K562 (cell line): ENCODE measurements around the gene MRPL28. TPM values are rescaled to one million over a fixed set of nuclear protein-coding genes. Genes with fewer than 3 reads are reported as not detected.

Experiments
- ADNP ChIP-seq: fragments of 200-800 bp; sonication (Bioruptor generic); IDR thresholded peaks from 2 replicates; pipeline ENCODE4 v1.6.1; 2016; ENCODE audit warnings: missing genetic modification characterization, missing compliant biosample characterization
- CEBPZ ChIP-seq: fragments of 150-350 bp; IDR thresholded peaks from 2 replicates; pipeline ENCODE4 v1.6.1; 2014; ENCODE audit warnings: low read depth, mild to moderate bottlenecking, low read length, borderline replicate concordance
- RBFOX2 ChIP-seq: fragments of 200-400 bp; formaldehyde crosslinking; IDR thresholded peaks from 2 replicates; pipeline ENCODE4 v1.6.1; 2017; ENCODE audit warnings: low read depth, mild to moderate bottlenecking, low read length, moderate library complexity
- U2AF2 ChIP-seq: fragments of 200-400 bp; formaldehyde crosslinking; optimal IDR thresholded peaks from 2 replicates; pipeline ENCODE3; 2017; ENCODE audit warnings: low read depth, mild to moderate bottlenecking, low read length
- polyA plus RNA-seq, 8 experiments: library from polyadenylated mRNA; depleted of rRNA in 4 of 8; stranded (reverse) in 5 of 8; unstranded in 3 of 8; fragments of >200 nt; fragmentation: Nextera tagmentation in 2 of 8; fragmentation: Illumina TruSeq in 1 of 8; extraction: Ambion mirVana in 2 of 8; extraction: Trizol in 1 of 8; gene quantifications; 2 replicates each; pipeline versions ENCODE4 v1.2.1 to v1.2.3, GENCODE V29; 2011 to 2014; ENCODE audit warnings: inconsistent platforms in 1 of 8, missing spikeins in 1 of 8
- total RNA-seq, 7 experiments: library from RNA; depleted of rRNA in 6 of 7; stranded (reverse); fragments of >200 nt in 6 of 7; fragmentation: Illumina TruSeq in 2 of 7; extraction: Trizol in 2 of 7; gene quantifications; 2 replicates each; pipeline versions ENCODE4 v1.2.1 to v1.2.3, GENCODE V29; 2011 to 2021; ENCODE audit warnings: low replicate concordance in 1 of 7
- TF ChIP-seq, protein P1 (sequence below), 3 experiments: fragments of 200-800 bp in 1 of 3; fragments of 250-450 bp in 1 of 3; fragments of 450-650 bp in 1 of 3; sonication (Bioruptor Pico) in 1 of 3; sonication (Bioruptor generic) in 1 of 3; formaldehyde crosslinking in 1 of 3; IDR thresholded peaks; 2 replicates each; pipeline versions ENCODE4 v1.6.1 to v1.8.0; 2016 to 2022; ENCODE audit warnings: mild to moderate bottlenecking in 2 of 3, missing genetic modification characterization in 2 of 3, missing compliant biosample characterization in 1 of 3, moderate library complexity in 1 of 3
- TF ChIP-seq, protein P2 (sequence below): sonication (generic); formaldehyde crosslinking; IDR thresholded peaks from 2 replicates; pipeline ENCODE4 v1.8.0; 2022; ENCODE audit warnings: mild to moderate bottlenecking, missing genetic modification reagents
- TF ChIP-seq, protein P3 (sequence below): fragments of 250-450 bp; sonication (Bioruptor Pico); IDR thresholded peaks from 2 replicates; pipeline ENCODE4 v1.4.0; 2020; ENCODE audit warnings: mild to moderate bottlenecking, moderate library complexity, borderline replicate concordance

MRPL28 gene
- total and polyA plus RNA-seq, 9 of the 15 experiments (the other 6 are each of a cell fraction or from before 2014, with no cell fraction given): 2.5 to 323 (median 175) TPM

- TF ChIP-seq U2AF2 (no peak), CEBPZ (no peak), RBFOX2 (0 out of 2 replicates have a peak, but pooled peaks have one; percentile 39), ADNP (no peak)
- TF ChIP-seq, protein P1, sequence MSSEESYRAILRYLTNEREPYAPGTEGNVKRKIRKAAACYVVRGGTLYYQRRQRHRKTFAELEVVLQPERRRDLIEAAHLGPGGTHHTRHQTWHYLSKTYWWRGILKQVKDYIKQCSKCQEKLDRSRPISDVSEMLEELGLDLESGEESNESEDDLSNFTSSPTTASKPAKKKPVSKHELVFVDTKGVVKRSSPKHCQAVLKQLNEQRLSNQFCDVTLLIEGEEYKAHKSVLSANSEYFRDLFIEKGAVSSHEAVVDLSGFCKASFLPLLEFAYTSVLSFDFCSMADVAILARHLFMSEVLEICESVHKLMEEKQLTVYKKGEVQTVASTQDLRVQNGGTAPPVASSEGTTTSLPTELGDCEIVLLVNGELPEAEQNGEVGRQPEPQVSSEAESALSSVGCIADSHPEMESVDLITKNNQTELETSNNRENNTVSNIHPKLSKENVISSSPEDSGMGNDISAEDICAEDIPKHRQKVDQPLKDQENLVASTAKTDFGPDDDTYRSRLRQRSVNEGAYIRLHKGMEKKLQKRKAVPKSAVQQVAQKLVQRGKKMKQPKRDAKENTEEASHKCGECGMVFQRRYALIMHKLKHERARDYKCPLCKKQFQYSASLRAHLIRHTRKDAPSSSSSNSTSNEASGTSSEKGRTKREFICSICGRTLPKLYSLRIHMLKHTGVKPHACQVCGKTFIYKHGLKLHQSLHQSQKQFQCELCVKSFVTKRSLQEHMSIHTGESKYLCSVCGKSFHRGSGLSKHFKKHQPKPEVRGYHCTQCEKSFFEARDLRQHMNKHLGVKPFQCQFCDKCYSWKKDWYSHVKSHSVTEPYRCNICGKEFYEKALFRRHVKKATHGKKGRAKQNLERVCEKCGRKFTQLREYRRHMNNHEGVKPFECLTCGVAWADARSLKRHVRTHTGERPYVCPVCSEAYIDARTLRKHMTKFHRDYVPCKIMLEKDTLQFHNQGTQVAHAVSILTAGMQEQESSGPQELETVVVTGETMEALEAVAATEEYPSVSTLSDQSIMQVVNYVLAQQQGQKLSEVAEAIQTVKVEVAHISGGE (CRISPR knock-in tag; IDR thresholded peaks at IDR 0.05): no peak
- TF ChIP-seq, protein P2, sequence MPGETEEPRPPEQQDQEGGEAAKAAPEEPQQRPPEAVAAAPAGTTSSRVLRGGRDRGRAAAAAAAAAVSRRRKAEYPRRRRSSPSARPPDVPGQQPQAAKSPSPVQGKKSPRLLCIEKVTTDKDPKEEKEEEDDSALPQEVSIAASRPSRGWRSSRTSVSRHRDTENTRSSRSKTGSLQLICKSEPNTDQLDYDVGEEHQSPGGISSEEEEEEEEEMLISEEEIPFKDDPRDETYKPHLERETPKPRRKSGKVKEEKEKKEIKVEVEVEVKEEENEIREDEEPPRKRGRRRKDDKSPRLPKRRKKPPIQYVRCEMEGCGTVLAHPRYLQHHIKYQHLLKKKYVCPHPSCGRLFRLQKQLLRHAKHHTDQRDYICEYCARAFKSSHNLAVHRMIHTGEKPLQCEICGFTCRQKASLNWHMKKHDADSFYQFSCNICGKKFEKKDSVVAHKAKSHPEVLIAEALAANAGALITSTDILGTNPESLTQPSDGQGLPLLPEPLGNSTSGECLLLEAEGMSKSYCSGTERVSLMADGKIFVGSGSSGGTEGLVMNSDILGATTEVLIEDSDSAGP (CRISPR knock-in tag): no peak
- TF ChIP-seq, protein P3, sequence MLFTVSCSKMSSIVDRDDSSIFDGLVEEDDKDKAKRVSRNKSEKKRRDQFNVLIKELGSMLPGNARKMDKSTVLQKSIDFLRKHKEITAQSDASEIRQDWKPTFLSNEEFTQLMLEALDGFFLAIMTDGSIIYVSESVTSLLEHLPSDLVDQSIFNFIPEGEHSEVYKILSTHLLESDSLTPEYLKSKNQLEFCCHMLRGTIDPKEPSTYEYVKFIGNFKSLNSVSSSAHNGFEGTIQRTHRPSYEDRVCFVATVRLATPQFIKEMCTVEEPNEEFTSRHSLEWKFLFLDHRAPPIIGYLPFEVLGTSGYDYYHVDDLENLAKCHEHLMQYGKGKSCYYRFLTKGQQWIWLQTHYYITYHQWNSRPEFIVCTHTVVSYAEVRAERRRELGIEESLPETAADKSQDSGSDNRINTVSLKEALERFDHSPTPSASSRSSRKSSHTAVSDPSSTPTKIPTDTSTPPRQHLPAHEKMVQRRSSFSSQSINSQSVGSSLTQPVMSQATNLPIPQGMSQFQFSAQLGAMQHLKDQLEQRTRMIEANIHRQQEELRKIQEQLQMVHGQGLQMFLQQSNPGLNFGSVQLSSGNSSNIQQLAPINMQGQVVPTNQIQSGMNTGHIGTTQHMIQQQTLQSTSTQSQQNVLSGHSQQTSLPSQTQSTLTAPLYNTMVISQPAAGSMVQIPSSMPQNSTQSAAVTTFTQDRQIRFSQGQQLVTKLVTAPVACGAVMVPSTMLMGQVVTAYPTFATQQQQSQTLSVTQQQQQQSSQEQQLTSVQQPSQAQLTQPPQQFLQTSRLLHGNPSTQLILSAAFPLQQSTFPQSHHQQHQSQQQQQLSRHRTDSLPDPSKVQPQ (CRISPR knock-in tag): no peak
Observed at GRCh38 chr16:398561-399339, 28.4 kb upstream of the MRPL28 start (continued).
